Posterior cingulate gyrus (tissue), 11 donors: ENCODE data around the gene CCS.

Source experiments
- DNase-seq, 10 donors: peaks; one replicate each; pipeline versions ENCODE4 v3.0.0 to v3.0.0-alpha.2; 2020 to 2021; ENCODE audit warnings: mixed read lengths in 3 of 10
- intact Hi-C: fragments of 100-400 bp; cut with DNase I; formaldehyde crosslinking; loops from one replicate; pipeline ENCODE4 v1.15.1; 2023

The CCS gene

DNA sequence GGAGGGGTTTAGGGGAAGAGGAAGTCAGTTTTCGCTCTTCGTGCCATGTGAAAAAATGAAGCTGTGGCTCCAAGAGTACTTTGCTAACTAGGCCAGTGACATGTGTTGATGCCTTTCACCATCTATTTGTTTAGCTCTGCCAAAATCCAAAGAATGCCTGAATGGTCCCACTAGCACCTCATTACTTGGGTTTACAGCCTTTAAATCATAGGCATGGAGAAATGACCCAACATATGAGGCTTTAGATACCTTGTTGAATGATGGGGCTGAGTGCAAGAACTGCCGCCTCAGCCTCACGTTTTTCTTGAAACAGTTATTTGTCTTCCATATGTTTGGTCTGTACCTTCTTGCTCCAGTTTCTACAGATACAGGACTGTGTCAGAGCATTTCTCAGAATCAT lies 53.8 kb downstream of the CCS start:
- intact Hi-C loops: no loop called here

DNA sequence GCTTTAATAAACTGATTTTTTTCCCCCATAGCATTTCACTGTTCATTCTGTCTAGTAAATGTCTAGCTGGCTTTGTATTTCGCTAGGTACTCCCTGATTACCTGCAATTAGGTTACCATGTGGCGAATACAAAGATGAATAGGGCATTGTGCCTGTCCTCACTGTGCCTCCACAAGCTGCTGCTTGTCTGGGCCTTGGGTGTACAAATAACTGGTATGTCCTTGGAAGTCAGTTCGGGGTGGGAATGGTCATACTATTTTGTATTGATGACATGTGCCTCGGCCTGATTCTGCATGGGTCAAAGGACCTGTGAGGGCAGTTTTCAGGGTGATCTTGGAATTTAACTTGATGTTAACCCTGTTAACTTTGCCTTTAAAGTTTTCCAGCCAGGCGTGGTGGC lies 56.9 kb downstream of the CCS start:
- no peak for DNase-seq

More for the DNA sequence above, 53.8 kb downstream of the CCS start:
- no peak for DNase-seq

DNA sequence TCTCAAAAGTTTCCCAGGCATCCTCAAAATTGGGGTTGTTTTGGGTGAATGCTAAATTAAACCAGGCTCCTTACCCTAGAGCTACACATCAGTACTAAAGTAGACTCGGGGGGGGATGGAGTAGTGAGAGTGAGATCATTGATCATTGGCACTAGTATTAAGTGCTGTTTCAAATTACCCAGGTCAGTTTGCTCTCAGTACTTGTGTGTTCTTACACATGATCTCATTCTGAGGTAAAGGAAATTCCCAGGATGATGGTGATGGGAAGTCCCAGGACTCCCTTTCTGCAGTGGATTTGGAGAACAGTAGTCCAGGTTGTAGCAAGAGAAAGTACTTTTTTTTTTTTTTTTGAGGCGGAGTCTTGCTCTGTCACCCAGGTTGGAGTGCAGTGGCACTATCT lies 58.0 kb downstream of the CCS start:
- intact Hi-C loops: no loop called here
- DNase-seq: no peak

More for the DNA sequence above, 56.9 kb downstream of the CCS start:
- intact Hi-C loops: no loop called here

DNA sequence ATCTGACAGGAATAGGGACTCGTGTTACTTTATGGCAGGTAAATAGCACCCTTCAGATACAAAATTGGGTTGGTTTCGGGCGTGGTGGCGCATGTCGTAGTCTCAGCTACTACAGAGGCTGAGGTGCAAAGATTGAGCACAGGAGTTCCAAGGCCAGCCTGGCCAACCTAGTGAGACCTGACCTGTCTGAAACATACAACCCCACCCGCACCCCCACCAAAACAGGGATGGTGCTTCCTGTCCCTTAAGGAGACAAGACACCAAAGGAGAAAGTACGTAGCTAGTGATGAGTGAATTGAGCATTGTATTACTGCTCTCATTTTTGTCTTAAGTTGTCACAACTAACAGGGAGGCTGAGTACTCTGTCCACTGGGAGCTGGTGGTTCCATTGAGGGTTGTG lies 59.7 kb downstream of the CCS start:
- intact Hi-C loops: no loop called here
- DNase-seq: no peak

DNA sequence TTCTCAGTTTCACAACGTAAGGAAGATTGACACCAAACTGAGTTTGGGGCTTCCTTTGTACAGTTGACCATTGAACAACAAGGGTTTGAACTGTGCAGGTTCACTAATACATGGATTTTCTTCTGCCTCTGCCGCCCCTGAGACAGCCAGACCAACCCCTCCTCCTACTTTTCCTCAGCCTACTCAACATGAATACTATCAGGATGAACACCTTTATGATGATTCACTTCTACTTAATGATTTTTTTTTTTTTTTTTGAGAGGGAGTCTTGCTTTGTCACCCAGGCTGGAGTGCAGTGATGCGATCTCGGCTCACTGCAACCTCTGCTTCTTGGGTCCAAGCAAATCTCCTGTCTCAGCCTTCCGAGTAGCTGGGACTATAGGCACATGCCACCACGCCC lies 60.1 kb downstream of the CCS start:
- DNase-seq: no peak
- intact Hi-C loops: no loop called here
